ENCODE data around the gene PBRM1. TPM values are rescaled to one million over a fixed set of nuclear protein-coding genes. Genes with fewer than 3 reads are reported as not detected.

The PBRM1 gene
- total RNA-seq, 3 donors from 2014 or later (not counting 1 experiment from before 2014, with no cell fraction given), result 70.2 to 79.7 (median 76.6) TPM

DNA sequence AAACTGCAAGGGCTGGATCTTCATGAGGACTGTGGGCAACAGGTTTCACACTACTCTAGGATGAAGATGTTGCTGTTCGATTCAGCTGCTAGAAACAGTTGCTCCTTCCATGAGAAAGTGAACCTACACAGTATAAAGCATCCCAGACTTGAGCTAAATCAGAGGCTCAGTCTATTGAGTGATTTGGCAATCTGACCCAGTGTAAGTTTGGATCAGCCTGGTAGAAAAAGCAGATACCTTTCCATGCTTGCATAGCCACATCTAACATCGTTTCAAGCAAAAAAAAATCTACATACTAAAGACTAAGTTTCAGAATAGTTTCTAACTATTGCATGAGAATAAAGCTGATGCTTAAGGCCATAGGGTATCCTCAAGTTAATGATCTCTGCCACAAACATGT is 144.7 kb downstream of the PBRM1 start:
- intact Hi-C loops (cut with micrococcal nuclease), result no loop called here
- Mint-ChIP-seq H3K9me3 (no peaks in the 10 kb centered on the region), H3K4me1 (peaks cover 34 to 35% of the 10 kb centered on the region in 2 donors), H3K36me3 (no peaks in the 10 kb centered on the region), H3K4me3 (no peak overlapping the region), H3K27me3 (ENCODE audit: low read depth in 2 of 2) (no peaks in the 10 kb centered on the region), H3K27ac (no peak overlapping the region)
- 100% methylated on average over 2 of the region's 2 CpGs for WGBS (ENCODE audit: insufficient coverage)
- ATAC-seq (no peak), DNase-seq (no peak)
- no peaks in the 10 kb centered on the region for H3K9me3 ChIP-seq (ENCODE audit: control insufficient read depth, insufficient read depth, low read length)
- H3K36me3 ChIP-seq (ENCODE audit: control insufficient read depth, insufficient read depth, low read length), result peaks cover 10% of the 10 kb centered on the region
- TF ChIP-seq, protein P1, sequence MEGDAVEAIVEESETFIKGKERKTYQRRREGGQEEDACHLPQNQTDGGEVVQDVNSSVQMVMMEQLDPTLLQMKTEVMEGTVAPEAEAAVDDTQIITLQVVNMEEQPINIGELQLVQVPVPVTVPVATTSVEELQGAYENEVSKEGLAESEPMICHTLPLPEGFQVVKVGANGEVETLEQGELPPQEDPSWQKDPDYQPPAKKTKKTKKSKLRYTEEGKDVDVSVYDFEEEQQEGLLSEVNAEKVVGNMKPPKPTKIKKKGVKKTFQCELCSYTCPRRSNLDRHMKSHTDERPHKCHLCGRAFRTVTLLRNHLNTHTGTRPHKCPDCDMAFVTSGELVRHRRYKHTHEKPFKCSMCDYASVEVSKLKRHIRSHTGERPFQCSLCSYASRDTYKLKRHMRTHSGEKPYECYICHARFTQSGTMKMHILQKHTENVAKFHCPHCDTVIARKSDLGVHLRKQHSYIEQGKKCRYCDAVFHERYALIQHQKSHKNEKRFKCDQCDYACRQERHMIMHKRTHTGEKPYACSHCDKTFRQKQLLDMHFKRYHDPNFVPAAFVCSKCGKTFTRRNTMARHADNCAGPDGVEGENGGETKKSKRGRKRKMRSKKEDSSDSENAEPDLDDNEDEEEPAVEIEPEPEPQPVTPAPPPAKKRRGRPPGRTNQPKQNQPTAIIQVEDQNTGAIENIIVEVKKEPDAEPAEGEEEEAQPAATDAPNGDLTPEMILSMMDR (IDR thresholded peaks at IDR 0.05), result no peak
- peaks cover 27% of the 10 kb centered on the region for H3K4me1 ChIP-seq (ENCODE audit: control insufficient read depth, insufficient read depth, low read length)
- H3K4me3 ChIP-seq (ENCODE audit: low read length), result no peak overlapping the region
- no peak overlapping the region for H3K27ac ChIP-seq (ENCODE audit: low read length)
- H3K27me3 ChIP-seq (ENCODE audit: control insufficient read depth, insufficient read depth, low read length), result no peaks in the 10 kb centered on the region

DNA sequence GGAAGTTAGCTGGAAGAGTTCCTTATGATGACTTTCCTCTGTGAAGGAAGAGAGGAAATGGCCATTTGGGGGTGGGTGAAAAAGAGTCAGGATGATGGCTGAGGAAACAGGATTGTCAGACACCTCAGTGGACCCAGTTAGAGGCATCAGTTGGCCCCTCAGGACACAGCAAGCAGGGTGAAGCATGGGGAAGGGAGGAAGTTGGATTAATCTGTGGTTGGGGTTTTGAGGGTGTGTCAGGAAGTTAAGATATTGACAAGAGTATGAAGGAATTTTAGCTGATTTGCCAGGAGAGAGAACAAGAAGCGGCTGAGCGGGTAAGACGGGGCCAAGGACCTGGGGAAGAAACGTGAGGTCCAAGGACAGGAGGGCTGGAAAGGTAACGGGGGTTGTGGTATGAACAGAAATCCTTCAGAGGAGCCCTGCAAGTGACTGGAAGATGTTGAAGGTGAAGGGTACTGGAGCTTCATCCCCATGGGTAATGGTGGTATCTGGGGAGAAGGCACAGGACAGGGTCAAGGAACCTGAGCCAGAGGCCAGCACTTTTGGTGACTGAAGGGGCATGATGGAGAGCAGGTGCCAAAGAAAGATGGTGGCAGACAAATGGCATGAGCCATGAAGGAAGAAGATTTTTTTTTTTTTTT is 146.6 kb downstream of the PBRM1 start:
- H3K36me3 ChIP-seq (ENCODE audit: control insufficient read depth, insufficient read depth, low read length), result peaks cover 7% of the 10 kb centered on the region
- H3K27ac ChIP-seq (ENCODE audit: low read length), result no peak overlapping the region
- no peaks in the 10 kb centered on the region for H3K9me3 Mint-ChIP-seq
- DNase-seq (no peak), ATAC-seq (no peak)
- H3K27me3 Mint-ChIP-seq (ENCODE audit: low read depth in 2 of 2), result no peaks in the 10 kb centered on the region
- intact Hi-C loops (cut with micrococcal nuclease), result loop anchor here (5.0 kb wide), 1 partner anchor 82 kb away; the partner anchor contains the start of gene NISCH
- H3K36me3 Mint-ChIP-seq, result no peaks in the 10 kb centered on the region
- 90% methylated on average over 5 of the region's 5 CpGs for WGBS (ENCODE audit: insufficient coverage)
- H3K4me1 Mint-ChIP-seq, result peaks cover 42 to 43% of the 10 kb centered on the region in 2 donors
- peak overlapping the region; percentile 15 to 62 for H3K27ac Mint-ChIP-seq
- H3K4me3 Mint-ChIP-seq, result peak overlapping the region; percentile 21
- no peak overlapping the region for H3K4me3 ChIP-seq (ENCODE audit: low read length)
- H3K27me3 ChIP-seq (ENCODE audit: control insufficient read depth, insufficient read depth, low read length), result no peaks in the 10 kb centered on the region
- no peaks in the 10 kb centered on the region for H3K9me3 ChIP-seq (ENCODE audit: control insufficient read depth, insufficient read depth, low read length)
- peaks cover 37% of the 10 kb centered on the region for H3K4me1 ChIP-seq (ENCODE audit: control insufficient read depth, insufficient read depth, low read length)
- TF ChIP-seq, protein P1 (IDR thresholded peaks at IDR 0.05), result no peak

DNA sequence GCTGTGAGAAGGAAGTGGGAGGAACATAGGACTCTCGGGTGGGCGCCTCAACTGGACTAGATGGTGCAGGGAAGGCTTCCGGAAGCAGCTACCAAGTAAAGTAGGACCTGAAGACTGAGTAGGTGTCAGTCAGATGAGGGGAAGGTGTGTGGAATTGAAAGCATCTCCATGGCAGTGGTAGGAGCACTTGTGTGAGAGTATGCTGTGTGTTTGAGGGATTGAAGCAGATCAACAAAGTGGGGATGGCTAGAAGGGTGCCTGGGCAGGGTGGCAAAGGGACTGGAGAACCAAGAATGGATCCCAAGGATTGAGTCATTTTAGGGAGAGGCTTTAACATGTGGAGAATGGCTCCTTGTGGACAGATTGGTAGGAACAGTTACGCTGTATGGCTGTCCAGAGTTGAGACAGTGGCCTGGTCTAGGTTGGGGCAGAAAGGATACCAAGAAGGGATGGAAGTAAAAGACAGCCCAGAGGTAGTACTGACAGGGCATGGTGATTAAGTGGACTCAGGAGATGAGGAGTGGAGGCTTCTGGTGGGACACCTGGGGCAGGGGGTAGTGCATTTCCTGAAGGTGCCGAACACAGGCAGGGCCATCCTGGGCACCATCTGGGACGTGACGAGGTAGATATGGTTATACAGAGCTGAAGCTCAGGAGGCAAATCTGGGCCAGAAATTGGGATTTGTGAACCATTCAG is 147.8 kb downstream of the PBRM1 start:
- 89% methylated on average over 7 of the region's 7 CpGs for WGBS (ENCODE audit: insufficient coverage)
- no peaks in the 10 kb centered on the region for H3K9me3 Mint-ChIP-seq
- H3K36me3 ChIP-seq (ENCODE audit: control insufficient read depth, insufficient read depth, low read length), result peaks cover 7% of the 10 kb centered on the region
- no peak overlapping the region for H3K4me3 ChIP-seq (ENCODE audit: low read length)
- DNase-seq, result peak in 1 of 2 donors; percentile 10
- no peaks in the 10 kb centered on the region for H3K27me3 Mint-ChIP-seq (ENCODE audit: low read depth in 2 of 2)
- no peak overlapping the region for H3K27ac ChIP-seq (ENCODE audit: low read length)
- no peaks in the 10 kb centered on the region for H3K27me3 ChIP-seq (ENCODE audit: control insufficient read depth, insufficient read depth, low read length)
- H3K4me1 ChIP-seq (ENCODE audit: control insufficient read depth, insufficient read depth, low read length), result peaks cover 41% of the 10 kb centered on the region
- intact Hi-C loops (cut with micrococcal nuclease), result loop anchor here (5.0 kb wide), 1 partner anchor 81 kb away; the partner anchor contains the start of gene NISCH
- peak overlapping the region; percentile 95 to 96 for H3K27ac Mint-ChIP-seq
- no peak for ATAC-seq
- H3K4me1 Mint-ChIP-seq, result peaks cover 42 to 44% of the 10 kb centered on the region in 2 donors
- H3K36me3 Mint-ChIP-seq, result no peaks in the 10 kb centered on the region
- peak overlapping the region; percentile 98 for H3K4me3 Mint-ChIP-seq
- H3K9me3 ChIP-seq (ENCODE audit: control insufficient read depth, insufficient read depth, low read length), result no peaks in the 10 kb centered on the region
- TF ChIP-seq, protein P1 (IDR thresholded peaks at IDR 0.05), result no peak

Data from natural killer cell (primary cell).